OCI-M1 (cell line): ENCODE data around the gene FAM24A.
"Not testable (repeated sequence)": the region's sequence is repeated elsewhere in the genome, so short reads cannot be mapped to it uniquely, and the experiment has no call there.

ENCODE experiments used
- DNase-seq: peaks from one replicate; lab custom pipeline; 2025; lab: John Stamatoyannopoulos, UW

Gene FAM24A, protein sequence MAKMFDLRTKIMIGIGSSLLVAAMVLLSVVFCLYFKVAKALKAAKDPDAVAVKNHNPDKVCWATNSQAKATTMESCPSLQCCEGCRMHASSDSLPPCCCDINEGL

DNA sequence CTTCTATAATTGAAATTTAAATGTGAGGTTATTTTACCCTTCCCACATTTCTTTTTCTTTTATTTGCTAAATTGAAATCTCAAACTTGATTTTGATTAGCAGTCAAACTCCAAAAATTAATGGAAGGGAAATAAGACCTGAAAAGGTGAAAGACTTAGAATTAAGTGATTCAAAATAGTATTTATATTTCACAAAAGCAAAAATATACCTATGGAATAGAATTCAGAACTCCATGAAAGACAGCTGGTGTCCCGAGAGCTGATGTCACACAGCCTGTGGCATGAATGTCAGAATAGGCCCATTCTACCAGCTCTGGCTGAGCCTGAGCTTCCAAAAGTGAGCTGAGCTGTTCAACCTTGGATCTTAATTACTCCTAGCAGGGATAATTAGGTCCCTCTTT is at the start of gene FAM24A:
Gene FAM24A, plus strand, starts transcription at position 301 of the 400 bp plus-strand sequence. CDS start 1,025 bp downstream, outside the sequence.
- no peak for DNase-seq

- DNase-seq = peak; percentile 57
These were observed 48.7 kb upstream of the FAM24A start for GRCh38 chr10:122861711-122862161.

DNA sequence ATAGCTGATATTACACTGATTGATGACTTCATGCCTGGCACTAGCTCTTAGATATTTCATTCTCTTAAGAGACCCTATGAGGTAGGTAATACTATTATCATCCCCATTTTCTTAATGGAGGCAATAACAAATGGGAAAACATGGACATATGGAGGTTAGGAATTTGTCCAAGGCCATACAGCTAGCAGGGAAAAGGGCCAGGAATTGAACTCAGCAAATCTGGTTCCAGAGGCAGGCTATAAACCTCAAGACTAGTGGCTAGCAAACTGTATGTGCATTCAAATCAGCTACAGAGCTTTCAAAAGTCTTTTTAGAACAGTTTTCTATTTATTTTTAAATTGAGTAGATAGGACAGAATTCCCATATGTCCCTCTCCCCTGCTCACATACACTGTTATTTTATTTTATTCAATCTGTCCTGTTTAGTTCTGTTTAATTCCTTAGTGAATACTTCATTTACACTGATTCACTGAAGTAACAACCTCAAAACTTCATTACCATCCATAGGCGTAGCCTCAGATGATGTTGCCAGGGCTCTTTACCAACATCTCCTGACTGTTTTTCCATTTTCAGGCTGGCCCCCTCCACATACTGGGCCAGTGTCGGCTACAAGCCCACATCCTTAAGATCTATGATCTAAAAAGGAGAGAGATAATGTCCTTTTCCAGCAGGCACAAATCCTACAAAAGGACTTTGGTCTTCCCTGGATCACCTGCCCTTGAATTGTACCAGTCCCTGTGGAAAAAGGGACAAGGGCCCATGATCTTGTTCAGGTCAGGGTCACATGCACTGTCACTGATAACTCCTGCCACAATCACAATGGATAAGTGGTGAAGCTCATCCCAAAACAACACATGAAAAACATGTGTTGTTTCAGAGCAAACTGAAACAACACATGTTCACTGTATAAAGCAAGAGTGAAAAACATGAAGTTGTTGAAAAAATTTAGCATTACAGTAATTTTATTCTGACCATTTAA is 46.9 kb upstream of the FAM24A start:
- DNase-seq = no peak

DNA sequence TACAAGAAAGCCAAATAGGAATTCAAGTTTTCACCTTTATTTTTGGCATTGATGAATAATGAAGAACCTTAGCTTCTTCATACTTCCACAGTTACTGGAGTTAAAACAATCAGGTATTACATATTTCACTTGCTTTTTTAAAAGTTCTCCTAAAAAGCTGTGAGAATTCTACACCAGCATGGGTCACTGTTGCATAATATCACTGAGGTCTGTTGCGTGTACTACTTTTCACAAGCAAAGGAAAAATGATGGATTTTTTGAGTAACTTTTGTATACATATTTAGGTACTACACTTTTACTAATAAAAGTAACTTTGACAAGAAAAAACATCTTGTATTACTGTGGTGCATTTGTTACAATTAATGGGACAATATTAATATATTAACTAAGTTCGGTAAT is 46.2 kb upstream of the FAM24A start:
- peak; percentile 23 for DNase-seq

DNA sequence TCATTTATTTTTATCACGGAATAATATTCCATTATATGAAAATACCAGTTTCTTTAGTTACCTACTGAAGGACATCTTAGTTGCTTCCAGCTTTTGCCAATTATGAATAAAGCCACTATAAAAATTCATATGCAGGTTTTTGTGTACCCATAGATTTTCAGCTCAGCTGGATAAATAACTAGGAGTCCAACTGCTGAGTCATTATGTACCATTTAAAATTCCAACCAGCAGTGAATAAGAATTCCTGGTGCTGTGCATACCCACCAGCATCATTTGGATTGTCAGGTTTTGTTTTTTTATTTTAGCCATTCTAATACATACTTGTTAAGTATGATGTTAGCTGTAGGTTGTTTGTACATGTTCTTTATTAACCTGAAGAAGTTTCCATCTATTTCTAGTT is 45.5 kb upstream of the FAM24A start:
- DNase-seq = no peak

- not testable (repeated sequence) for DNase-seq
These were observed 43.5 kb upstream of the FAM24A start for GRCh38 chr10:122866757-122867482.

- DNase-seq = not testable (repeated sequence)
These were observed 41.6 kb upstream of the FAM24A start for GRCh38 chr10:122868768-122869167.

DNA sequence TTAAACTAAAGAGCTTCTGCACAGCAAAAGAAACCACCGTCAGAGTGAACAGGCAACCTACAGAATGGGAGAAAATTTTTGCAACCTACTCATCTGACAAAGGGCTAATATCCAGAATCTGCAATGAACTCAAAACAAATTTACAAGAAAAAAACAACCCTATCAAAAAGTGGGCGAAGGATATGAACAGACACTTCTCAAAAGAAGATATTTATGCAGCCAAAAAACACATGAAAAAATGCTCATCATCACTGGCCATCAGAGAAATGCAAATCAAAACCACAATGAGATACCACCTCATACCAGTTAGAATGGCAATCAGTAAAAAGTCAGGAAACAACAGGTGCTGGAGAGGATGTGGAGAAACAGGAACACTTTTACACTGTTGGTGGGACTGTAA is 38.5 kb upstream of the FAM24A start:
- not testable (repeated sequence) for DNase-seq

DNA sequence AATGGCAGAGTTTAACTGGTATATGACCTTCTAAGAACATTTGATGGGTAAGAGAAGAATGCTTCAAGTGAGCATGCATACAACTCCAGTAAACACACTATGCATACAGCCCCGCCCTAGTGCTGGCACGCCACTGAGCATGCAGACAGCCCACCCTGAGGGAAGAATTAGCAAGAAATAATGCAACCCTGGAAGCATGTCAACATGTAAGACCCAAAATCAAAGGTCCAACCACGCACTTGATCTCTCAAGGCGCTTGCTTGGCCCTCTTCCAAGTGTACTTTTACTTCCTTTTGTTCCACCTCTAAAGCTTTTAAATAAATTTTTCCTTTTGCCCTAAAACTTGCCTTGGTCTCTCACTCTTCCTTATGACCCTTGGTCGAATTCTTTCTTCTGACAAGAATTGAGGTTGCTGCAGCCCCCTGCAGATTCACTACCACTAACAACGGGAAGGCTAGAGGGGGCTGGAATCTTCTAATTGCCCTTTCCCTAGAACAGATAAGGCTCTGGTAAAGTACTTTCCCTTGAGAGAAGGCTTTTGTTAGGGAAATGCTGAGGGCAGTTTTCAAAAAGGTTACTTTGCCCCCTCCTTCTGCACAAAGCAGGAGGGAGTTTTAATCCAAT is 34.5 kb upstream of the FAM24A start:
- peak; percentile 34 for DNase-seq

DNA sequence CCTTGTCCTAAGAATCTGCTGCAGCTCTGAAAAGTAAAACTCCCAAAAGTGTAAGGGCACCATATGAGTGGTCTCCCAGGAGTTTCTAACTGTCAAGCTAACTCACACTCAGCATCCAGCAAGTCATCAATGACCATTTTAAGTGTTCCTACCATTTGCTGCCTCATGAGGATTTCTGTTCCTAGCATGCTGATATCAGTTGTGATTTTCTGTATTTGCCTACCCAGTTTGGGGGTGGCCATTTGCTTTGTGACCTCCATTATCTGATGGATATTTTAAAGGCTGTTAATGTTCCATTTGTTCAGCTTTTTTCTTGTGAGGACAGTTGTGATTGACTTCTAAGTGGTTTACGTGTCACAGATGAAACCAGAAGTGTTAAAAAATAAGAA is 33.9 kb upstream of the FAM24A start:
- DNase-seq = no peak

- DNase-seq = peak; percentile 86
These were observed 33.1 kb upstream of the FAM24A start for GRCh38 chr10:122877264-122877663.

DNA sequence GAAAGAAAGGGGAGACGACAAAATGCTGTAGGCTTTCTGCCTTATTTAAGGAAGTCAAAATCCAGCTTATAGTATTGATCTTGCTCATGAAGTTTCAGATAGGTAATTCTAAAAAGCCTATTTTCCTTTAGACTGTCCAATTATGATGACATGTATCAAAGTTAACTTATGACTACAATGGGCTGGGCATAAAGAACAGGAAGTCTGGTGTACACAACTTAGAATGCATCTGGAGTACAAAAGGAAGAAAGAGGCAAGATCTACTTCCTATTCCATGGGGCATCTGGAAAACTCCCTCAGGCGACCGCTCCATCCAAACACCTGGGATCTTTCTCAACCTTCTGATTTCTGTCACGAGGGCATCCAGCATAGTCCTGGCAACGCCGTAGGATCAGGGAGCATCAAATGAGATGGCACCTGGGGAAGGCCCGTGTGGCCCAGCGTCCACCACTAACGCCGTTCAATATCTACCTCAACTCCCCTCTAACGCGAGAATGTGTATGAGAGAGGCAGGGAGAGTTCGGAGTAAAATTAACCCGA is 31.5 kb upstream of the FAM24A start:
- peak; percentile 51 for DNase-seq

DNA sequence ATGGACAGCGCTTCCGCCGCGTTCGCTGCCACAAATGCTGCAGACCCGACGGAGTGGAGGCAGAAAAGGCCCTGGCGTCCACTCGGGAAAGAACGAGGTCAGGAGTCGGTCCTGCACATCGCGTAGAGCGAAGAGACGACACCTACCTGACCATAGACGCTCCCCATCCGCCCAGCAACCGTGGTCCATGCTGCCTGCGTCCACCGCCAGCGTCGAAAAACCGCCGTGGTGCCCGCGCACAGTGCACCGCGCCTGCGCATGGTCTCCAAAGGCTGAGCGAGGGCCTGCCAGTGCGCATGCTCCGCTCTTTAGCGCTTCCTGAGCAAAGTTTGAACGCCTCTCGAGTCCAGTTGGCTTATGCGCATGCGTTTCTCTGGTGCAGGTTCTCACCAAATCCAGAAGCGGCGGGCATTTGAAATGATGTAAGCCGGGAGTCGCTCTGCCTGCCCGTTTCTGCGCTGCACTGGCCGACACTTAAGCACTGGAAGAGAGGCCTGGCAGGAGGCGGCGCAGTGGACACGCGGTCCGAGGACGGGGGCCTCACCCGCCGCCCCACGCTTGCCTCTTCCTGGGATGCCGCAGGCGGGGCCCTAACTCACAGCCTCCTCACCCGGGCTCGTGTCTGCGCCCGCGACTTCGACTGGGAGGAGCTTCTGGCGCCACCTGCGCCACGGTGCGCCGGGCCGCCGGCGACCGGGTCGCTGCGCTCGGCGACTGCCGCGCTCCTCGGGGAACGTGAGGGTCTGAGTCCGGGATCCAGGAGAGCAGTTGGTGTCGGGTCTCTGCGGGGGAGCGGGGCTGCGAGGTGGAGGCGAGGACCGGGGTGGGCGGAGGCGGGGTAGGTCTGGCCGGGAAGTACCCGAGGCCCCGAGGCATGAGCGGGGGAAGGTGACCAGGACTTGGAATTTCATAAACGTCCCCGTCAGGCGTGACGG is 30.8 kb upstream of the FAM24A start, which contains the start of gene FAM24B:
Gene FAM24B, minus strand, starts transcription at position 243 of the 935 bp plus-strand sequence. CDS start 29,066 bp downstream, outside the sequence.
- peak; percentile 95 for DNase-seq

- peak; percentile 71 for DNase-seq
These were observed 27.6 kb upstream of the FAM24A start for GRCh38 chr10:122882766-122883165.

DNA sequence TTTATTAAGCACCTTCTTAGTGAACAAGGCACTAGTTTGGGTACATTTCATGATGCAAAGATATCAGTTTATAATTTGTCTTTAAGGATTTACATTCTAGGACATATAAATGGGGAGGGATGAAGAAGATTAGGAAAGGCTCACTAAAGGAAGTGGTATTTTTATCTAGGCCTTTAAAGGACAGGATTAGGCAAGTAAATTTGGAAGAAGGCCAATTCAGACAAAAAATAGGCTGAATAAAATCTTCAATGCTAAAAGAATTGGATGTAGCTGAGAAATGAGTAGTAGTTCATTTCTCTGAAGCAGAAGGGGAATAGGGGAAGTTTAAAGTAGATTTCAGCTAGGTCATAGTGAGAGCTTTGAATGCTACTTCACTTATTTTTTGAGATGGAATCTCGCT is 26.2 kb upstream of the FAM24A start:
- peak; percentile 86 for DNase-seq

DNA sequence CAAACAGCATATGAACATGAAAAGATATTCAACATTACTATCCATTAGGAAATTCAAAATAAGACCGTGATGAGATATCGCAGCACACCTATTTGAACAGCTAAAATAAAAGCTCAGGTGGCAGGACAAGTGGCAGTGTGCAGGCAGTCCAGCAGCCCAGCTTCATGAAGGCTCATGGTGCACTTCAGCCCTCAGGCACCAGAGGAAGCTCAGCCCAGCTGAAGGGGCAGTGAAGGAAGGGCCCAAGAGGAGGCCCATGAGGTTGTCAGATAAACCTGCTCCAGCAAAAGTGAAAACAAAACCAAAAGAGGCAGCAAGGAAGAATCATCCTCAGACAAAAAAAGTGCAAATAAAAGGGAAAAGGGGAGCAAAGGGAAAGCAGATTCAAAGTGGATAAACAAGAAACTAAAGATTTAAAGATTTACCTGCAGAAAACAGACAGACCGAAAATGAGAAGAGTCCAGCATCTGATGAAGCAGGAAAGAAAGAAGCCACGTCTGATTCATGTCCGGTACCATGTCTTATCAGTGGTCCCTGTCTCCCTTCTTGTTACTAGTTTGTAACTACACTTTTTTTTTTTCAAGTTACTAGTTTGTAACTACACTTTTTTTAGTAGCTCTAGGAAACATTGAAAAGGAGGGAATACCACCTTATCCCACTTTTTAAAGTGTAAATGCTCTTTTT is 16.0 kb upstream of the FAM24A start:
- peak; percentile 91 for DNase-seq

GRCh38 chr10:122903861-122904260 is 6.5 kb upstream of the FAM24A start:
- DNase-seq = not testable (repeated sequence)

GRCh38 chr10:122911889-122912484 is 1.6 kb downstream of the FAM24A start:
- DNase-seq = peak; percentile 88

- DNase-seq = no peak
These were observed 5.3 kb downstream of the FAM24A start for GRCh38 chr10:122915700-122916099.
